PC-9 (cell line): ENCODE results near the gene INAFM2. TPM values are rescaled to one million over a fixed set of nuclear protein-coding genes. Genes with fewer than 3 reads are reported as not detected.

Experiments
- BruUV-seq: library from RNA; stranded (reverse); fragments of 400-500 nt; replicated peaks from 2 replicates; lab custom pipeline; 2021; lab: Mats Ljungman, UMichigan
- CTCF ChIA-PET: fragments of 300-600 bp; sonication (Branson Sonifier 250); formaldehyde crosslinking; loops from one replicate; lab custom pipeline; 2022; ENCODE audit warnings: antibody characterized with exemption; lab: Charles Lee
- POLR2A ChIA-PET: fragments of 300-600 bp; sonication (Branson Sonifier 250); formaldehyde crosslinking; loops from one replicate; lab custom pipeline; 2022; ENCODE audit warnings: antibody characterized with exemption; ENCODE audit not compliant: unreplicated experiment; lab: Charles Lee
- DNase-seq, 2 experiments: peaks; one replicate each; pipeline versions ENCODE4 v3.0.0 to v3.0.0-alpha.2; 2015 to 2022; ENCODE audit warnings: mixed read lengths in 1 of 2
- H2AFZ ChIP-seq: fragments of 200-600 bp; sonication (generic); 2 replicates; pipeline ENCODE4 v1.8.1; 2017; ENCODE audit warnings: antibody characterized with exemption
- H3F3A ChIP-seq: fragments of 200-600 bp; sonication (generic); 2 replicates; pipeline ENCODE4 v1.8.1; 2017; ENCODE audit warnings: antibody characterized with exemption, mild to moderate bottlenecking, low read depth; ENCODE audit not compliant: insufficient read depth
- H3K27ac ChIP-seq: fragments of 200-600 bp; sonication (generic); 2 replicates; pipeline ENCODE4 v1.6.1; 2016; ENCODE audit warnings: mixed run types
- H3K27me3 ChIP-seq: fragments of 200-600 bp; sonication (generic); 2 replicates; pipeline ENCODE4 v1.6.1; 2016; ENCODE audit warnings: low read depth, mixed run types; ENCODE audit not compliant: insufficient read depth
- H3K36me3 ChIP-seq: fragments of 200-600 bp; sonication (generic); 2 replicates; pipeline ENCODE4 v1.6.1; 2016; ENCODE audit warnings: low read depth, mixed run types
- H3K4me1 ChIP-seq: fragments of 200-600 bp; sonication (generic); replicated peaks from 2 replicates; pipeline ENCODE4 v1.6.1; 2016; ENCODE audit warnings: mixed run types; ENCODE audit not compliant: insufficient read depth
- H3K4me2 ChIP-seq: fragments of 200-600 bp; sonication (generic); 2 replicates; pipeline ENCODE4 v1.6.1; 2017; ENCODE audit warnings: mixed run types
- H3K4me3 ChIP-seq: fragments of 200-600 bp; sonication (generic); 2 replicates; pipeline ENCODE4 v1.6.1; 2016; ENCODE audit warnings: mixed run types
- H3K79me2 ChIP-seq: fragments of 200-600 bp; sonication (generic); 2 replicates; pipeline ENCODE4 v1.6.1; 2017; ENCODE audit warnings: low read depth, mixed run types
- H3K9me2 ChIP-seq: fragments of 200-600 bp; sonication (generic); 2 replicates; pipeline ENCODE4 v1.8.1; 2017; ENCODE audit warnings: mild to moderate bottlenecking; ENCODE audit not compliant: insufficient read depth
- H3K9me3 ChIP-seq: fragments of 200-600 bp; sonication (generic); 2 replicates; pipeline ENCODE4 v1.8.1; 2016; ENCODE audit warnings: low read depth; ENCODE audit not compliant: insufficient read depth
- H4K20me1 ChIP-seq: fragments of 200-600 bp; sonication (generic); 2 replicates; pipeline ENCODE4 v1.8.1; 2017; ENCODE audit not compliant: insufficient read depth
- CTCF ChIP-seq: fragments of 200-600 bp; sonication (generic); conservative IDR thresholded peaks from 2 replicates; pipeline ENCODE4 v1.6.1; 2017; ENCODE audit warnings: mixed run types, antibody characterized with exemption, mild to moderate bottlenecking, moderate library complexity
- EZH2 ChIP-seq: fragments of 200-600 bp; sonication (generic); IDR thresholded peaks from 2 replicates; pipeline ENCODE4 v1.8.0; 2017; ENCODE audit warnings: antibody characterized with exemption, low read depth
- intact Hi-C: fragments of 100-400 bp; cut with micrococcal nuclease; formaldehyde crosslinking; loops from one replicate; pipeline ENCODE4 v1.10.0; 2022; ENCODE audit not compliant: unreplicated experiment
- total RNA-seq: library from RNA; stranded (reverse); gene quantifications from 2 replicates; pipeline ENCODE4 v1.2.3, GENCODE V29; 2021

The INAFM2 gene
- total RNA-seq, 1 experiment from 2014 or later, result 2.4 TPM

GRCh38 chr15:40367686-40368611, 44.5 kb downstream of the INAFM2 start:
- no TSS peak for BruUV-seq
- no peaks in the 10 kb centered on the region for H3K9me3 ChIP-seq
- no peaks in the 10 kb centered on the region for H3K27me3 ChIP-seq
- H3K36me3 ChIP-seq, result no peaks in the 10 kb centered on the region
- H3K4me2 ChIP-seq, result peak overlapping the region; percentile 38
- peak; percentile 59 to 91 for DNase-seq
- H3K79me2 ChIP-seq, result no peaks in the 10 kb centered on the region
- H3K4me3 ChIP-seq, result no peak overlapping the region
- no peak overlapping the region for H2AFZ ChIP-seq
- H4K20me1 ChIP-seq, result no peaks in the 10 kb centered on the region
- ChIA-PET CTCF (interaction anchor here (0.6 to 1.0 kb wide), 7 partner anchors 14 to 259 kb away, joined by 3 to 19 read pairs (median 4); partner anchors contain the start of genes BMF, CCDC9B and INAFM2), POLR2A (no interaction called here)
- no peak overlapping the region for H3K27ac ChIP-seq
- intact Hi-C loops, result loop anchor here (1.0 to 2.0 kb wide), 4 partner anchors 29 to 89 kb away; no protein-coding TSS in a partner anchor
- no peaks in the 10 kb centered on the region for H3K4me1 ChIP-seq
- no peaks in the 10 kb centered on the region for H3K9me2 ChIP-seq
- no peaks in the 10 kb centered on the region for H3F3A ChIP-seq
- no peak for TF ChIP-seq EZH2
- peak; percentile 59 for TF ChIP-seq CTCF

GRCh38 chr15:40368719-40369473, 45.4 kb downstream of the INAFM2 start:
- Histone ChIP-seq H3K27me3 (no peaks in the 10 kb centered on the region), H2AFZ (no peak overlapping the region), H3K79me2 (no peaks in the 10 kb centered on the region), H3K27ac (no peak overlapping the region), H3F3A (no peaks in the 10 kb centered on the region), H4K20me1 (no peaks in the 10 kb centered on the region), H3K4me3 (no peak overlapping the region), H3K9me3 (no peaks in the 10 kb centered on the region), H3K4me2 (no peak overlapping the region), H3K36me3 (no peaks in the 10 kb centered on the region), H3K9me2 (no peaks in the 10 kb centered on the region), H3K4me1 (no peaks in the 10 kb centered on the region)
- ChIA-PET CTCF (interaction anchor here (0.5 kb wide), 1 partner anchor 85 kb away, joined by 14 read pairs; no protein-coding TSS in a partner anchor), POLR2A (no interaction called here)
- intact Hi-C loops, result loop anchor here (1.0 to 2.0 kb wide), 4 partner anchors 30 to 90 kb away; no protein-coding TSS in a partner anchor
- no TSS peak for BruUV-seq
- DNase-seq, result no peak
- TF ChIP-seq EZH2 (no peak), CTCF (no peak)

- ChIA-PET POLR2A (no interaction called here), CTCF (interaction anchor here (0.5 to 0.6 kb wide), 2 partner anchors 86 to 249 kb away, joined by 3 to 14 read pairs; no protein-coding TSS in a partner anchor)
- H3K27ac ChIP-seq, result no peak overlapping the region
- H2AFZ ChIP-seq, result no peak overlapping the region
- H3K9me3 ChIP-seq, result no peaks in the 10 kb centered on the region
- no peaks in the 10 kb centered on the region for H3F3A ChIP-seq
- H3K79me2 ChIP-seq, result no peaks in the 10 kb centered on the region
- H3K9me2 ChIP-seq, result no peaks in the 10 kb centered on the region
- no peak overlapping the region for H3K4me2 ChIP-seq
- DNase-seq, result no peak
- no TSS peak for BruUV-seq
- intact Hi-C loops, result loop anchor here (2.0 kb wide), 1 partner anchor 91 kb away; no protein-coding TSS in a partner anchor
- H3K4me3 ChIP-seq, result no peak overlapping the region
- no peaks in the 10 kb centered on the region for H3K27me3 ChIP-seq
- TF ChIP-seq EZH2 (no peak), CTCF (no peak)
- H3K4me1 ChIP-seq, result no peaks in the 10 kb centered on the region
- no peaks in the 10 kb centered on the region for H4K20me1 ChIP-seq
- no peaks in the 10 kb centered on the region for H3K36me3 ChIP-seq
These were observed 46.0 kb downstream of the INAFM2 start for GRCh38 chr15:40369474-40369869.
